KMS-11 (cell line): ENCODE measurements around the gene DUSP1.
"Not testable (repeated sequence)": the region's sequence is repeated elsewhere in the genome, so short reads cannot be mapped to it uniquely, and the experiment has no call there.

Experiments used
- H2AFZ ChIP-seq: fragments of 200-600 bp; sonication (generic); 2 replicates; pipeline ENCODE4 v1.6.1; 2016; ENCODE audit warnings: antibody characterized with exemption, mixed run types, low read depth
- H3K27ac ChIP-seq: fragments of 200-600 bp; sonication (generic); 2 replicates; pipeline ENCODE4 v1.6.1; 2016; ENCODE audit warnings: mild to moderate bottlenecking, mixed run types
- H3K27me3 ChIP-seq: fragments of 200-600 bp; sonication (generic); 2 replicates; pipeline ENCODE4 v1.6.1; 2017; ENCODE audit warnings: mild to moderate bottlenecking, low read depth, mixed run types, moderate library complexity; ENCODE audit not compliant: insufficient read depth
- H3K36me3 ChIP-seq: fragments of 200-600 bp; sonication (generic); 2 replicates; pipeline ENCODE4 v1.6.1; 2017; ENCODE audit warnings: mild to moderate bottlenecking, mixed run types; ENCODE audit not compliant: insufficient read depth
- H3K4me1 ChIP-seq: fragments of 200-600 bp; sonication (generic); 2 replicates; pipeline ENCODE4 v1.6.1; 2016; ENCODE audit warnings: mild to moderate bottlenecking, low read depth, mixed run types; ENCODE audit not compliant: poor library complexity, severe bottlenecking
- H3K4me2 ChIP-seq: fragments of 200-600 bp; sonication (generic); 2 replicates; pipeline ENCODE4 v1.7.0; 2016; ENCODE audit warnings: mild to moderate bottlenecking, mixed run types
- H3K4me3 ChIP-seq: fragments of 200-600 bp; sonication (generic); IDR thresholded peaks from 2 replicates; pipeline ENCODE4 v1.6.1; 2017; ENCODE audit warnings: low read depth, low read length, mixed read lengths; ENCODE audit not compliant: insufficient read depth
- H3K79me2 ChIP-seq: fragments of 200-600 bp; sonication (generic); 2 replicates; pipeline ENCODE4 v1.6.1; 2016; ENCODE audit warnings: low read depth, mixed run types; ENCODE audit not compliant: insufficient read depth
- H3K9ac ChIP-seq: fragments of 200-600 bp; sonication (generic); 2 replicates; pipeline ENCODE4 v1.6.1; 2016; ENCODE audit warnings: mild to moderate bottlenecking, mixed run types
- H4K20me1 ChIP-seq: fragments of 200-600 bp; sonication (generic); 2 replicates; pipeline ENCODE4 v1.6.1; 2016; ENCODE audit warnings: mild to moderate bottlenecking, mixed run types; ENCODE audit not compliant: insufficient read depth
- TF ChIP-seq, protein P1 (sequence below): fragments of 200-600 bp; sonication (generic); conservative IDR thresholded peaks from 2 replicates; pipeline ENCODE4 v1.6.1; 2017; ENCODE audit warnings: low read depth, mild to moderate bottlenecking, antibody characterized with exemption, low read length, moderate library complexity, mixed read lengths

The DUSP1 gene

GRCh38 chr5:172791286-172791685 lies 20.3 kb upstream of the DUSP1 start:
- no peak overlapping the region for H3K27ac ChIP-seq
- TF ChIP-seq, protein P1, sequence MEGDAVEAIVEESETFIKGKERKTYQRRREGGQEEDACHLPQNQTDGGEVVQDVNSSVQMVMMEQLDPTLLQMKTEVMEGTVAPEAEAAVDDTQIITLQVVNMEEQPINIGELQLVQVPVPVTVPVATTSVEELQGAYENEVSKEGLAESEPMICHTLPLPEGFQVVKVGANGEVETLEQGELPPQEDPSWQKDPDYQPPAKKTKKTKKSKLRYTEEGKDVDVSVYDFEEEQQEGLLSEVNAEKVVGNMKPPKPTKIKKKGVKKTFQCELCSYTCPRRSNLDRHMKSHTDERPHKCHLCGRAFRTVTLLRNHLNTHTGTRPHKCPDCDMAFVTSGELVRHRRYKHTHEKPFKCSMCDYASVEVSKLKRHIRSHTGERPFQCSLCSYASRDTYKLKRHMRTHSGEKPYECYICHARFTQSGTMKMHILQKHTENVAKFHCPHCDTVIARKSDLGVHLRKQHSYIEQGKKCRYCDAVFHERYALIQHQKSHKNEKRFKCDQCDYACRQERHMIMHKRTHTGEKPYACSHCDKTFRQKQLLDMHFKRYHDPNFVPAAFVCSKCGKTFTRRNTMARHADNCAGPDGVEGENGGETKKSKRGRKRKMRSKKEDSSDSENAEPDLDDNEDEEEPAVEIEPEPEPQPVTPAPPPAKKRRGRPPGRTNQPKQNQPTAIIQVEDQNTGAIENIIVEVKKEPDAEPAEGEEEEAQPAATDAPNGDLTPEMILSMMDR = no peak

GRCh38 chr5:172790496-172790889 lies 19.5 kb upstream of the DUSP1 start:
- H2AFZ ChIP-seq = no peak overlapping the region
- H3K4me1 ChIP-seq = no peaks in the 10 kb centered on the region

More at GRCh38 chr5:172791286-172791685, 20.3 kb upstream of the DUSP1 start:
- H2AFZ ChIP-seq = no peak overlapping the region
- no peaks in the 10 kb centered on the region for H4K20me1 ChIP-seq
- no peaks in the 10 kb centered on the region for H3K4me1 ChIP-seq
- no peaks in the 10 kb centered on the region for H3K79me2 ChIP-seq
- H3K9ac ChIP-seq = no peak overlapping the region
- no peaks in the 10 kb centered on the region for H3K27me3 ChIP-seq
- no peak overlapping the region for H3K4me2 ChIP-seq
- no peaks in the 10 kb centered on the region for H3K36me3 ChIP-seq
- no peak overlapping the region for H3K4me3 ChIP-seq

GRCh38 chr5:172789687-172790495 lies 18.9 kb upstream of the DUSP1 start:
- H3K79me2 ChIP-seq = no peaks in the 10 kb centered on the region
- TF ChIP-seq, protein P1 = no peak
- H3K4me2 ChIP-seq = no peak overlapping the region
- no peak overlapping the region for H2AFZ ChIP-seq
- no peaks in the 10 kb centered on the region for H3K4me1 ChIP-seq
- H3K27ac ChIP-seq = no peak overlapping the region
- no peaks in the 10 kb centered on the region for H3K36me3 ChIP-seq
- no peaks in the 10 kb centered on the region for H3K27me3 ChIP-seq
- H4K20me1 ChIP-seq = no peaks in the 10 kb centered on the region
- no peak overlapping the region for H3K4me3 ChIP-seq
- H3K9ac ChIP-seq = no peak overlapping the region

More at GRCh38 chr5:172790496-172790889, 19.5 kb upstream of the DUSP1 start:
- TF ChIP-seq, protein P1 = no peak
- Histone ChIP-seq H3K27ac (no peak overlapping the region), H3K36me3 (no peaks in the 10 kb centered on the region), H3K4me3 (no peak overlapping the region), H3K9ac (no peak overlapping the region), H3K79me2 (no peaks in the 10 kb centered on the region), H3K27me3 (no peaks in the 10 kb centered on the region), H3K4me2 (no peak overlapping the region), H4K20me1 (no peaks in the 10 kb centered on the region)

- H2AFZ ChIP-seq = no peak overlapping the region
- H3K4me2 ChIP-seq = no peak overlapping the region
- H3K9ac ChIP-seq = no peak overlapping the region
- H3K4me3 ChIP-seq = no peak overlapping the region
- TF ChIP-seq, protein P1 = no peak
- H3K27ac ChIP-seq = no peak overlapping the region
- no peaks in the 10 kb centered on the region for H3K27me3 ChIP-seq
- H4K20me1 ChIP-seq = no peaks in the 10 kb centered on the region
- no peaks in the 10 kb centered on the region for H3K36me3 ChIP-seq
- H3K79me2 ChIP-seq = no peaks in the 10 kb centered on the region
- H3K4me1 ChIP-seq = no peaks in the 10 kb centered on the region
Observed at GRCh38 chr5:172788771-172789686, 18.0 kb upstream of the DUSP1 start.

DNA sequence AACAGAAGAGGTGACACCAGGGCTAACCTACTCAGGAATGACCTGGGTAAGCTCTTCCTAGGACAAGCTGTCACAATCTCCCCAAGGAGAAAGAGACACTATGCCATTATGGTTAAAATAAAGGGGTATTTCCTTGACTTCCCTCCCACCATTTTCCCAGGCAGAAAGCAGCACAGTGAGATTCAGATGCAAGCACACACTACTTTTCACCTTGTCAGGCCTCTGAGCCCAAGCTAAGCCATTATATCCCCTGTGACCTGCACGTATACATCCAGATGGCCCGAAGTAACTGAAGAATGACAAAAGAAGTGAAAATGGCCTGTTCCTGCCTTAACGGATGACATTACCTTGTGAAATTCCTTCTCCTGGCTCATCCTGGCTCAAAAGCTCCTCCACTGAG lies 16.5 kb upstream of the DUSP1 start:
- H3K4me3 ChIP-seq, H3K79me2 ChIP-seq, H3K36me3 ChIP-seq, H2AFZ ChIP-seq, H3K4me1 ChIP-seq, H3K4me2 ChIP-seq, H3K27me3 ChIP-seq, H4K20me1 ChIP-seq, H3K9ac ChIP-seq, H3K27ac ChIP-seq: not testable (repeated sequence)
